GM12865 (cell line): ENCODE data around the gene PRSS50.

Experiments used
- DNase-seq: peaks from one replicate; pipeline ENCODE4 v3.0.0; 2010; ENCODE audit warnings: low read depth
- H3K4me3 ChIP-seq: 2 replicates; pipeline ENCODE4 v1.5.1; 2011; ENCODE audit warnings: mild to moderate bottlenecking, low read depth, low read length, control low read depth
- CTCF ChIP-seq: IDR thresholded peaks from 2 replicates; pipeline ENCODE4 v1.5.1; 2011; ENCODE audit warnings: low read length, control low read depth, low read depth, inconsistent platforms; ENCODE audit not compliant: insufficient read depth; ENCODE audit errors: missing control alignments

PRSS50 gene

GRCh38 chr3:46674031-46674845 lies 43.4 kb downstream of the PRSS50 start:
- TF ChIP-seq CTCF: no peak
- DNase-seq: no peak
- H3K4me3 ChIP-seq: no peak overlapping the region

DNA sequence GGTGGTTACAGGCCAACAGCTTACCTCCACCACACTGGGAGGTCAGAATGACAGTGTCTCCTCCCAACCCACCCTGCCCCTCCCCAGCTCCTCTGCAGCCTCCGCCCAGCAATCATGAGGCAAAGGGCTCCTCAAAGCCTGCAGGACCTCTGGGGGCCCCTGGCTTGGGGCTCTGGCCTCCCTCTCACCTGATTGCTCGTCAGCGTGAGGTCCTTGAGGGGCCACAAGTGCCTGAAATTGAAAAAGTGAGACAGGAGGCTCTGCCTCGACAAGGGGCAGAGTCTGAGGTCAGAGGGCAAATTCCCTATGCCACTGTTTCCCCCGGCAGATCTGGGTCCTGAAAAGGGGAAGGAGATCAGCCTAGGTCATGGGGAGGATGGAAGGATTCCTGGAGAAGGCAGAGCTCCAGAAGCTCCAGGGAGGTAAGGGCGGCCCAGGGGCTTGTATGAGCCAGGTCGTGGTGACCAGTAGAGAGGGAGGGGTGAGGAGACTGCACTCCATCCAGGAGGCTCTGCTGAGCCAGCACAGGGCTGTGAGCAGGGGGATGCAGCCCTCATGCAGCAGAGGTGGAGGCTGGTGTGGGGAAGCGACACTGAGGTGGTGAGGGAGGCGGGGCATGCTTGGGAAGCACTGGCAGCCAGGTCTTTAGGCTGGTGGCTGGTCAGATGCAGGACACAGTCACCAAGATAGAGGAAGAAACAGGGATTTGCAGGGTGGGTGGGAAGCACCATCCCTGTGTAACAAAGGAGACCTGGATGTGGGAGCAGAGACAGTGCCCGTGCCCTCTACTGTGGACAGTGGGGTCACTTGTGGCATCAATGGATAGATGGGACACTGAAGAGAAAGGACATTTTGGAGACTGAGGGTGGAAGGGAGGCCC lies 44.3 kb downstream of the PRSS50 start:
- H3K4me3 ChIP-seq: no peak overlapping the region
- no peak for DNase-seq
- no peak for TF ChIP-seq CTCF

DNA sequence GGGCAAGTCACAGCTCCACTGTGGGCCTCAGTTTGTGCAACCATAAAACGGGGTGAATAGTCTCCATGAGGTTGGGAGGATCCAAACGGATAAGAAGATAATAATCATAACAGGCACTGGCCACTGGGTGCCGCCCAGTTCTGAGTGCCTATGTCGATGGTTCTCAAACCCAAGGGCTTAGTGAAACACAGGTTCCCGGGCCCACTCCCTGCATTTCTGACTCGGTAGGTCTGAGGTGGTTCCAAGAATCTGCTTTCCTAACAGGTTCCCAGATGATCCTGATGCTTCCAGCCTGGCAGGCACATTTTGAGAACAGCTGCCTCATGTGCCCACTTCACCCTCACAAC lies 45.3 kb downstream of the PRSS50 start:
- H3K4me3 ChIP-seq: no peak overlapping the region
- DNase-seq: no peak
- no peak for TF ChIP-seq CTCF

DNA sequence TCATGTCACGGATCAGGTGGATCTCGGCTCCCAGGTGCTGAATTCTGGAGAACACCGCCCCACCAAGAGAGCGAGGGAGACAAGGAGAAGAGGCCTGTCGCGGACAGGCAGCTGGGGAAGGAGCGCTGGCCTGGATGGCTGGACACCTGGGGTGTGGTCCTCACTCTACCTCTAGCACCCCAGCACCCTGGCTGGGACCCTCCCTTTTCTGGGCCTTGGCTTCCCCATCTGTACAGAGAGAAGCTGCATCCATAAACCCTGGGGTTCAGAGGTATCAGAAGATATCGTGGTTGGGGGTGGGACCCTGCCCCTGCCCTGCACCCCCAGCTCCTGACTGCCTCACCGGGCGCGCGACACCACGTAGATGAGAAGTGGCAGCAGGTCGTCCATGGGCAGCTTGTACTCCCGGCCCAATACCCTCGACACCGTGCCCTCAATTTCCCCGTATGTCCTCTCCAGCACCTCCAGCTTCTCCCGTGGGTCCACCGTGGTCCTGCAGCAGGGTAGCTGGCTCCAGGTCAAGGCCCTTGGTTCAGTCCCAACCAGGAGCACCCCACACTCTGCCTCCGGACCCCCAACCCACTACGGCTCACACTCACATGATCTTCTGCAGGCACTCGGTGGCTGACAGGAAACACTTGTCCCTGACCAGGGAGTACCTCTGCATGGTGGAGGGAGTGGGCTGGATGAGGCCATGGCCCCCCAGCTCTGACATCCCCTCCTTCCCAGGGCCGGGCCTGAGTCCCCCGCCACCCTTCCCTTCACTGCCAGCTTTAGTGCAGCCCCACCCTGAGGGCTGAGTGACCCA lies 45.9 kb downstream of the PRSS50 start:
- no peak for TF ChIP-seq CTCF
- DNase-seq: no peak
- H3K4me3 ChIP-seq: no peak overlapping the region

DNA sequence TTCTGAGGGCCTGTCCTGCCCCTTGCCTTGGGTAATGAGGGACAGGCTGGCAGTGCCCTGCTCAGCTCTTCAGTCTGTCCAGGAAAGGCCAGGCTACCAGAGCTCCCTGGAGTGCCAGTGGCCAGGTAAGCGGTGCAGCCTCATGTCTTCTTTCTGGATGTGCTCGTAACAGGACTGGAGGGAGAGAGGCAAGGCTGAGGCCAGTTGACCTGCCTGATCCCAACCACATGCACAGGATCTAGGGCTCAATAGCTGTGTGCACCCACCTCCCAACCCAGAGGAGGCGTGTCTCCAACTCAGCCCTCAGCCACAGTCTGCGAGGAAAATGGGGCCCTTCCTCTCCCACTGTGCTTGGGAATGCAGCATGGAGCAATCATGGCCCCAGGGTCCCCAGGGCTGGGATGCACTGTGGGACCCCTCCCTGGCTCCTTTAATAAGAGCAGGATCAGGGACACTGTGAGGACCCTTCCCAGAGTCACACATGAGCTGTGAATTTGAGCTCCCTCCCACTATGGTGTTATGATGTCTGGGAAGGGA lies 46.7 kb downstream of the PRSS50 start:
- no peak overlapping the region for H3K4me3 ChIP-seq
- no peak for DNase-seq
- TF ChIP-seq CTCF: no peak
